VCaP (cell line): ENCODE data around the gene PANK2.

Experiments
- H3K27ac ChIP-seq: fragments of 450-650 bp; 2 replicates; pipeline ENCODE4 v1.5.1; 2017
- CTCF ChIP-seq: fragments of 450-650 bp; conservative IDR thresholded peaks from 2 replicates; pipeline ENCODE4 v1.5.1; 2017; ENCODE audit warnings: mild to moderate bottlenecking, moderate library complexity

Gene PANK2

GRCh38 chr20:3927486-3928291, 38.5 kb downstream of the PANK2 start:
- TF ChIP-seq CTCF, result no peak
- H3K27ac ChIP-seq, result no peak overlapping the region

- no peak for TF ChIP-seq CTCF
- no peak overlapping the region for H3K27ac ChIP-seq
These were observed 40.5 kb downstream of the PANK2 start for GRCh38 chr20:3929713-3930060.

GRCh38 chr20:3930265-3931206, 41.3 kb downstream of the PANK2 start:
- no peak overlapping the region for H3K27ac ChIP-seq

GRCh38 chr20:3931664-3932063, 42.5 kb downstream of the PANK2 start:
- no peak overlapping the region for H3K27ac ChIP-seq

More at GRCh38 chr20:3930265-3931206, 41.3 kb downstream of the PANK2 start:
- no peak for TF ChIP-seq CTCF

GRCh38 chr20:3932277-3932676, 43.1 kb downstream of the PANK2 start:
- no peak overlapping the region for H3K27ac ChIP-seq

More at GRCh38 chr20:3931664-3932063, 42.5 kb downstream of the PANK2 start:
- TF ChIP-seq CTCF, result no peak

GRCh38 chr20:3932681-3933080, 43.5 kb downstream of the PANK2 start:
- 0 out of 2 replicates have a peak overlapping the region, but pooled peaks have one; percentile 1 for H3K27ac ChIP-seq
- TF ChIP-seq CTCF, result no peak

More at GRCh38 chr20:3932277-3932676, 43.1 kb downstream of the PANK2 start:
- no peak for TF ChIP-seq CTCF

- 0 out of 2 replicates have a peak overlapping the region, but pooled peaks have one; percentile 1 for H3K27ac ChIP-seq
These were observed 44.0 kb downstream of the PANK2 start for GRCh38 chr20:3933218-3933617.

More at GRCh38 chr20:3933218-3933617, 44.0 kb downstream of the PANK2 start:
- no peak for TF ChIP-seq CTCF
